NCI-H2081 treated with DMSO at 0.1 percent for 48 hours (cell line): ENCODE results near the gene GOLGA3.

Experiments used
- DNase-seq: peaks from one replicate; lab custom pipeline; 2025; lab: John Stamatoyannopoulos, UW

Gene GOLGA3

GRCh38 chr12:132747896-132748295 lies 80.8 kb downstream of the GOLGA3 start:
- DNase-seq, result no peak

DNA sequence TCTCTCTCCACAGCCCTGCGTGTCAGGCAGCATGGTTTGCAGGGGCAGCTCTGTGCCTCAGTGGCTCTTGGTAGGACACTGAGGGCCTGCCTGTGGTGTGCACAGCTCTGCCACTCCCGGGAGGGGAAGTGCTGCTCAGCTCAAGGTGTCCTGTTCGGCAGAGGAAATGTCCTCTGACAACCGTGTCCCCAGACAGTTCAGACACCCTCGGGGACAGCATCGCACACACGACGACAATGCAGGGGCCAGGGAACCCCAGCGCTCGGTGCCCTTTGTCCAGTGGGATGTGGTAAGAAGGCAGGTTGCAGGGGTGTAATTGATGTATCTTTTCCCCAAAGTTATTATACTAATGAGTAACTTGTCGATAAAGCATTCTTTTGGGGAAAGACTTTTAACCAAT lies 81.3 kb downstream of the GOLGA3 start:
- DNase-seq, result no peak

GRCh38 chr12:132746613-132747012 lies 82.1 kb downstream of the GOLGA3 start:
- no peak for DNase-seq

DNA sequence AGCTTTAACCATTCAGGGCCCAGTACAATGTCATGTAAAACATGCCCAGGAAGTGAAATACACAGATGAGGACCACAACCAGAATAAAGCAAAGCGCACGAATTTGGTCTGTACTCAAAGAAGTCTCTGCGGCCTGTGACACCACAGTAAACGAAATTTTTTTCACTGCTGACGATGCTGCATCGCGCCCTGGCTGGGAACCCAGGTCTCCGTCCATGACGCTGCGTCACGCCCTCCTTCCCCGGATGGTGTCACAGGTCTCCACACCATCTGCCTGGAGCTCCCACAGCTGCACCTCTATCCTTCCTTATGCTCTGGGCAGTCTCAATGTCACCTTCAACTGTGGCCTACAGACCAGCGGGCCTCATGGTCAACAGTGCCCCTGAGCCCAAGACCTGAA lies 84.8 kb downstream of the GOLGA3 start:
- no peak for DNase-seq

DNA sequence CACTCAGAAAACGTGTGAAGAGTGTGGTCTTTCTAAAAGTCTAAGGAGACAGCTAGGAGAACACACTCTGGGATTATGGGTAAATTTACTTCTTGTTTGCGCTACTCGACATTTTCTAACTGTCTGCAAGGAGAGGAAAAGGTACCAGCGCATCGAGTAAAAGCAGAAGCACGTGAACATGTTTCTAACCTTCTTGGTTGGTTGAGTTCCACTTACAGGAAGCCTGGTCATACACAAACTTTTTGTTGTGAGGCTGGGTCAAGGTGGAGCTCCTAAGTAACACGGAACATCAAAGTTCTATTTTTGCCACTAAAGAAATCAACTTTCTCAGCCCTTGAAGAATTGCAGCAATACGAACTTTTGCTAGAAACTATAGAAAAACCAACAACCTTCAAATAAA lies 87.0 kb downstream of the GOLGA3 start:
- no peak for DNase-seq

GRCh38 chr12:132740652-132741051 lies 88.0 kb downstream of the GOLGA3 start:
- no peak for DNase-seq

- no peak for DNase-seq
These were observed 88.4 kb downstream of the GOLGA3 start for GRCh38 chr12:132740313-132740646.

DNA sequence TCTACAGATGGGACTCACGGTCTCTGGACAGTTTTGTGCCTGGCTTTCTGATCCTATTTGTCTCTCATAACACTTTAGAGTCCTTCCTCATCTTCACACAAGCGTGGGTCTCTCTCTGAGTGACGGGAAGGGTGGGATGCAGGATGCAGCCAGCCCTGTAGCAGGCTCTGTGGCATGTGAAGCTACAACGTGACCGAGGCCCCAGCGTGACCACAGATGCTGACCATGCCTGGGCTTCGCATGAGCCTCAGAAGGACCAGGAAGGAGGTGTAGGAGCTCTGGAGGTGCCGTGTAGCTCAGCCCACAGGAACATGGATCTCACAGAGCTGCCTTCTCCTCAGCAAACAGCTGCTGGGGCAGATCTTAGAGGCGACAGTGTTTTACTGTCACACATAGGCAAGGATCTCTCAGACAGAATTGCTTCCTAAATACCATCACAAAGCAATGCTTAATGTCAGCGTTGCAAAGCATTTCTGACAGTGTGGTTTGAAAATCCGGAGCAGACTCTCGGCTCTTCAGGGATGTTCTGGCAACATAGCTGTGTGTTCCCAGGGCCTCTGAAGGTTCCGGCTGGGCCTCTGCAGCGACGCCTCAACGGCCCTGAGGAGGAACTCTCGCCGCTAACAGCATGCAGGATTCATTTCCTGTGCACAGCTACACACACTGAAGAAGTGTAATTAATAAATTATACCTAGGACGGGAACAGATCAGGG lies 88.9 kb downstream of the GOLGA3 start:
- no peak for DNase-seq

GRCh38 chr12:132736913-132737312 lies 91.8 kb downstream of the GOLGA3 start:
- DNase-seq, result no peak

GRCh38 chr12:132736378-132736777 lies 92.3 kb downstream of the GOLGA3 start:
- no peak for DNase-seq

DNA sequence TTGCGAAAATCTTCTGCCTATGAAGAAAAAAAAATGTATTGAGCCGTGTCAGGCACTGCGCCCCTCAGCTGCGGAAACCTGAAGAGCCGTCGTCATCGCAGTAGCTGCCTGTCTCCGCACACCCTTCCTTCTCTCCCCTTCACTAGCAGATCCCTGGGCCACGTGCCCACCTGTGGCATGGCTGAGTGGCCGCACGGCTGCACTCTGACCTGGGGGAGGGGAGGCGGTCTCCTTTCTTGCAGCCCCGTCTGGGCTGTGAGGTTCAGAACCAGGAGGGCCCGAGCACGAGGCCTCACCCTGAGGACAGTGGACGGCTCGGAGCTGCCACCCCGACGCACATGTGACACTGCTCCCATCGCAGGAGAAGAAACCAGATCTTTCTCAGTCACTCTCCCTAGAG lies 93.2 kb downstream of the GOLGA3 start:
- no peak for DNase-seq

DNA sequence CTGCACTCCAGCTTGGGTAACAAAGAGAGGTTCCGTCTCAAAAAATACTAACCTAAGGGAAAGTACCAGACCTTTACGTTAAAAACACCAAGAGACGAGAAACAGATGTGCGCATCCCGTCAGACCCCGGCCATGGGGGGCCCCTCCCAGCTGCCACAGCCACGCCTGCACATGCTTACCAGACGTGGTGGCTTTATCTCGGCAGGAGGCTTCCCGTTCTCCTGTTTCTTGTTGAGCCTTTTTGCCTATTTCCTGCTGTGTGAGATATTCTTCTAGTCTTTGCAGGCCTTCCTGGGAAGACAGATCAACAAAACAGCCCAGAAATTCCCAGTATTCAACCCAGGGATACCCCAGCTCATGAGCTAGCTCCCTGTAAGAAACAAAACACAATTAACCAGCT lies 94.5 kb downstream of the GOLGA3 start:
- DNase-seq, result no peak

GRCh38 chr12:132731574-132731973 lies 97.1 kb downstream of the GOLGA3 start:
- no peak for DNase-seq

DNA sequence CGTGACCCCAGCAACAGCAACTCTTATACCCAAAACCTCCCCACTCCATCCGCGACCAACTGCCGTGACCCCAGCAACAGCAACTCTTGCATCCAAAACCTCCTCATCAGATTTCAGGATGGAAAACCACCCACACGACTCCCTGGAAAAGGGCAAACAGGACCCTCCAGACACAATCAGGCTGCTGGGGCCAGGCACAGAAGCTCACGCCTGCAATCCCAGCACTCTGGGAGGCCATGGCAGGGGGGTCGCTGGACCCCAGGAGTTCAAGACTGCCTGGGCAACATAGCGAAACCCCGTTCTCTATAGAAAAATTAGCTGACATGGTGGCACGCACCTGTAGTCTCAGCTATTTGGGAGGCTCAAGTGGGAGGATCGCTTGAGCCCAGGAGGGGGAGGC lies 98.3 kb downstream of the GOLGA3 start:
- no peak for DNase-seq

- DNase-seq, result no peak
These were observed 98.9 kb downstream of the GOLGA3 start for GRCh38 chr12:132729541-132730320.

DNA sequence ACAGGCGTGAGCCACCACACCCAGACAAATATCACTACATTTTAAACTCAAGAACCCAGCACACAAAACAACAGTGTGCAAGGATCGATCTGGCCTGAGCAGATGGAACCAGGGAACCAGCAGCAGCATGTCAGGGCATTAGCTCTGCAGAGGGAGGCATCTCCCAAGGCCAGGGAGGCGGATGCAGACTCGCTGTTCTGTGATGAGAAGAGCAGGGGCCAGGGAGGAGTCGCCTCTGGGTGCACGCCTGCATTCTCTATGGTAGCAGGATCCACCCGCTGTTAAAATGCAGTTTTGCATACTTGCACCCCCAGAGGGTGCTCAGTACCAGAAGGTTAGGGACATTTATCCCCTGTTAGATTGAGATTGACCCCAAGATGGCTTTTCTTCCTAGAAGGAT lies 100.2 kb downstream of the GOLGA3 start:
- no peak for DNase-seq

- DNase-seq, result no peak
These were observed 101.4 kb downstream of the GOLGA3 start for GRCh38 chr12:132727091-132727794.

DNA sequence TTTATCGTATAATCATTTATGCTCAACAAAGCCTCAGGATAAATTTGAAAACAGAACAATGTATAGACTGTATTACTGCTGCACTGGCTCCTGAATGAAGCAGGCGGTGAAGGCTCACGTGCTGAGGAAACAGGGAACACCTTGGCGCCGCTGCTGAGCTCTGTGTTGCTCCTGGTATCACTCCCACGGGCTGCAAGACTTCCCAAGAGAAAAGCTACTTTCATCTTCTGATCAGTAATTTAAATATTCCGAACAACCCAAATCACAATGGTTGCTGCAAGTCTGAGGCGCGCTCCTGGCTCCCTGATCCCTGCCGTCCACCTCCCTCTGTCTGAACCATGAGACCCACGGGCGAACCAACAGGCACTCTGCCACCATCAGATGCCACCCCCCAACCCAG lies 102.3 kb downstream of the GOLGA3 start:
- DNase-seq, result no peak

- DNase-seq, result no peak
These were observed 104.0 kb downstream of the GOLGA3 start for GRCh38 chr12:132724506-132725241.

GRCh38 chr12:132723764-132724140 lies 104.9 kb downstream of the GOLGA3 start:
- DNase-seq, result no peak

- no peak for DNase-seq
These were observed 105.5 kb downstream of the GOLGA3 start for GRCh38 chr12:132723015-132723763.
